HepG2 (cell line): ENCODE data around the gene NPHP3. TPM values are rescaled to one million over a fixed set of nuclear protein-coding genes. Genes with fewer than 3 reads are reported as not detected.

Experiments used
- AKAP8 ChIP-seq: sonication (generic); formaldehyde crosslinking; IDR thresholded peaks from 2 replicates; pipeline ENCODE4 v1.5.1; 2020; ENCODE audit warnings: mild to moderate bottlenecking, missing genetic modification reagents
- BCLAF1 ChIP-seq: fragments of 450-650 bp; IDR thresholded peaks from 2 replicates; pipeline ENCODE4 v1.6.1; 2017; ENCODE audit warnings: mild to moderate bottlenecking
- FLYWCH1 ChIP-seq: sonication (generic); formaldehyde crosslinking; IDR thresholded peaks from 2 replicates; pipeline ENCODE4 v1.8.1; 2023; ENCODE audit warnings: mild to moderate bottlenecking, missing genetic modification reagents
- FOXK1 ChIP-seq: sonication (generic); formaldehyde crosslinking; IDR thresholded peaks from 2 replicates; pipeline ENCODE4 v1.4.0; 2020; ENCODE audit warnings: low read depth, missing genetic modification reagents, borderline replicate concordance
- GABPA ChIP-seq, 2 experiments: IDR thresholded peaks; 2 replicates each; pipeline ENCODE4 v1.6.1; 2011 to 2016; ENCODE audit warnings: low read depth in 2 of 2, low read length in 1 of 2, missing biosample characterization in 1 of 2, missing genetic modification characterization in 1 of 2
- MAX ChIP-seq: IDR thresholded peaks from 2 replicates; pipeline ENCODE4 v1.6.1; 2012; ENCODE audit warnings: inconsistent platforms
- MXD1 ChIP-seq: sonication (generic); formaldehyde crosslinking; IDR thresholded peaks from 2 replicates; pipeline ENCODE4 v1.4.0; 2020; ENCODE audit warnings: mild to moderate bottlenecking, missing genetic modification reagents
- NFE2L1 ChIP-seq: sonication (generic); formaldehyde crosslinking; IDR thresholded peaks from 2 replicates; pipeline ENCODE4 v1.4.0; 2020; ENCODE audit warnings: missing genetic modification reagents, mild to moderate bottlenecking, borderline replicate concordance
- YEATS4 ChIP-seq: sonication (generic); formaldehyde crosslinking; IDR thresholded peaks from 2 replicates; pipeline ENCODE4 v1.4.0; 2020; ENCODE audit warnings: missing genetic modification reagents, borderline replicate concordance
- ZBED4 ChIP-seq: sonication (generic); formaldehyde crosslinking; IDR thresholded peaks from 2 replicates; pipeline ENCODE4 v1.4.0; 2020; ENCODE audit warnings: missing genetic modification reagents, borderline replicate concordance
- ZFX ChIP-seq: sonication (generic); formaldehyde crosslinking; IDR thresholded peaks from 2 replicates; pipeline ENCODE4 v1.4.0; 2020; ENCODE audit warnings: mild to moderate bottlenecking, low read depth, missing genetic modification reagents, moderate library complexity
- ZNF547 ChIP-seq: sonication (generic); formaldehyde crosslinking; IDR thresholded peaks from 2 replicates; pipeline ENCODE4 v1.5.1; 2020; ENCODE audit warnings: mild to moderate bottlenecking, missing genetic modification reagents
- ZNF615 ChIP-seq: sonication (generic); formaldehyde crosslinking; IDR thresholded peaks from 2 replicates; pipeline ENCODE4 v1.5.0; 2020; ENCODE audit warnings: mild to moderate bottlenecking, missing genetic modification reagents, borderline replicate concordance
- ZNF713 ChIP-seq: sonication (generic); formaldehyde crosslinking; IDR thresholded peaks from 2 replicates; pipeline ENCODE4 v1.4.0; 2020; ENCODE audit warnings: mild to moderate bottlenecking, missing genetic modification reagents
- ZNF784 ChIP-seq: sonication (generic); formaldehyde crosslinking; IDR thresholded peaks from 2 replicates; pipeline ENCODE4 v1.5.1; 2020; ENCODE audit warnings: missing genetic modification reagents, mild to moderate bottlenecking, borderline replicate concordance
- ZNF788 ChIP-seq: sonication (generic); formaldehyde crosslinking; IDR thresholded peaks from 2 replicates; pipeline ENCODE4 v1.5.0; 2020; ENCODE audit warnings: mild to moderate bottlenecking, missing genetic modification reagents, borderline replicate concordance
- ZSCAN30 ChIP-seq: sonication (generic); formaldehyde crosslinking; IDR thresholded peaks from 2 replicates; pipeline ENCODE4 v1.5.0; 2020; ENCODE audit warnings: mild to moderate bottlenecking, missing genetic modification reagents
- polyA plus RNA-seq, 8 experiments: library from polyadenylated mRNA; depleted of rRNA in 3 of 8; stranded (reverse) in 7 of 8; unstranded in 1 of 8; fragments of >200 nt; fragmentation: Illumina TruSeq in 4 of 8; extraction: Trizol in 4 of 8; gene quantifications; 2 replicates each; pipeline versions ENCODE4 v1.2.1 to v1.2.3, GENCODE V29; 2011 to 2016; ENCODE audit warnings: low read depth in 4 of 8, missing spikeins in 1 of 8, mixed read lengths in 1 of 8; ENCODE audit not compliant: insufficient read depth in 1 of 8
- total RNA-seq, 5 experiments: library from RNA; depleted of rRNA; stranded (reverse); fragments of >200 nt; fragmentation: Illumina TruSeq; extraction: Trizol; gene quantifications; 2 replicates each; pipeline ENCODE4 v1.2.3, GENCODE V29; 2016; ENCODE audit warnings: low read depth in 1 of 5

Gene NPHP3
- total and polyA plus RNA-seq, 2 of the 13 experiments (the other 11 are each of a cell fraction or from before 2014, with no cell fraction given) = 11.0 to 20.2 TPM

- TF ChIP-seq MXD1 (CRISPR knock-in tag) (peak; percentile 66), MAX (peak; percentile 43), ZNF615 (CRISPR knock-in tag) (0 out of 2 replicates have a peak, but pooled peaks have one; percentile 61), ZNF788 (peak; percentile 60; the same call in 1 of the 2 replicates), ZSCAN30 (CRISPR knock-in tag) (peak; percentile 63; the same call in 1 of the 2 replicates), ZFX (peak; percentile 95), ZNF547 (CRISPR knock-in tag) (peak; percentile 62; the same call in 1 of the 2 replicates), ZNF784 (CRISPR knock-in tag) (peak; percentile 65; the same call in 1 of the 2 replicates), AKAP8 (CRISPR knock-in tag) (no peak), ZBED4 (no peak), BCLAF1 (no peak), FLYWCH1 (CRISPR knock-in tag) (0 out of 2 replicates have a peak, but pooled peaks have one; percentile 45), GABPA (IDR thresholded peaks at IDR 0.05; ENCODE audit: low read depth, low read length) (peak; percentile 80), GABPA (CRISPR knock-in tag; IDR thresholded peaks at IDR 0.05; ENCODE audit: low read depth) (peak; percentile 94), ZNF713 (CRISPR knock-in tag) (no peak), NFE2L1 (CRISPR knock-in tag) (no peak), FOXK1 (CRISPR knock-in tag) (peak; percentile 26; the same call in 1 of the 2 replicates), YEATS4 (CRISPR knock-in tag) (peak; percentile 86)
Measured at GRCh38 chr3:132660052-132660810, 62.0 kb downstream of the NPHP3 start, which contains the start of gene UBA5 (continued).
